Measurements from ENCODE around the gene OR5B2. TPM values are rescaled to one million over a fixed set of nuclear protein-coding genes. Genes with fewer than 3 reads are reported as not detected.
A peak's percentile ranks its signal among the peaks of the same experiment; 100 is the strongest.
"Not testable (repeated sequence)": the region's sequence is repeated elsewhere in the genome, so short reads cannot be mapped to it uniquely, and the experiment has no call there.

OR5B2 gene
- not detected in 2 replicates for total RNA-seq (2014; rRNA removed; shearing (Covaris generic); ENCODE audit: low replicate concordance)

DNA sequence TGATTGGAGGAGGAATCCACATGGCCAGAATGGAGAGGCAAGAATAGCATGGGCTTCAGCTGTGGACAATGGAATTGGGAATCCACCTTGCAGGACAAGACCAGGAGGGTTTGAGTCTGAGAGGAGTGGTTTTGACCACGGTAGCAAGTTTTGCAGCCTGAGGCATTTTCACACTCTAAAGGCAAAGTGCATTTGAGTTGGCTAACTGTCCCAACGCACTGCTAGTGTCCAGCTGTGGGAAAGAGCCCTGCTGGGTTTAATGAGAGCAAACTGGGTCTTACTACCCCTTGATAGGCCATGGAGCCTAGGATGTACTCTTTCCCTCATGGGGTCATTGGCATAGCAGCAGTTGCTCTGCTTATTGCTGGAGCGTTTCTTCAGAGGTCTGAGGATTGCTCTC, at the start of gene OR5B2:
Gene OR5B2, minus strand, starts transcription at position 101 of the 400 bp plus-strand sequence. CDS start 4,860 bp downstream, outside the sequence.
- no peak for DNase-seq
- Histone ChIP-seq H3K9me3 (no peaks in the 10 kb centered on the region), H3K27me3 (no peaks in the 10 kb centered on the region)

DNA sequence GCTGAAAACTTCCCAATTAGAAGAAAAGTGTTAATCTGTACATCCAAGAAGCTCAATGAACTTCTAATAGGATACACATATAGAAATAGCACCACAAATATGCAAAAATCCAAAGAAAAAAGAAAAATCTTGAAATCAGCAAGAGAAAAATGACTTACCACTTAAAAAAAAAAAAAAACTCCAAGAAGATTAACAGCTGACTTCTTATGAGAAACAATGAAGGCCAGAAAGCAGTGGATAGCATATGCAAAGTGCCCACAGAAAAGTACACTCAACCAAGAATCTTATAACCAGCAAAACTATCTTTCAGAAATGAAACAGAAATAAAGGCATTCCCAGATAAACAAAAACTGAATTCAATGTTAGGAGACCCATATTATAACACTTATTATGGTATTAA, 44.0 kb upstream of the OR5B2 start:
- Histone ChIP-seq H3K9me3 (peaks cover 6% of the 10 kb centered on the region; the same call in 1 of the 2 replicates), H3K27me3 (no peaks in the 10 kb centered on the region), H3K36me3 (no peaks in the 10 kb centered on the region), H3K4me3 (no peak overlapping the region)
- no peak for DNase-seq

More for the DNA sequence above, at the start of gene OR5B2:
- Histone ChIP-seq H3K4me3 (no peak within 1 kb of the TSS), H3K36me3 (no peaks in the 10 kb centered on the region)

DNA sequence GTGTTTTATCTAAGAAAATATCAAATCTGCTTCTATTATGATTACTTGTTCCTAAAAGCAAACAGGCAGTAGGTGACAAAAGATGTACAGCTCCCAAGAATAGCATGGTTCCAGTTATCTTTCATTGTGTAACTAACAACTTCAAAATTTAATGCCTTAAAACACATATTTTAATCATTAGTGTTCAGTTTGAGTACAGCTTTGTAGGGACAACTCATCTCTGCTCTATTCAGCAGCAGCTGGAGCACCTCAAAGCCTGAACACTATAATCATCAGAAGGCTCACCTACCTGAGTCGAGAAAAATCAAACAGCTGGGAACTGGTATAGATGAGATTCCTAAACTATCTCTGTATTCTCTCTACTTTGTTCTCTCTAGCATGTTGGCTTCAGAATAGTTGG, 38.4 kb upstream of the OR5B2 start:
- H3K36me3 ChIP-seq, result no peaks in the 10 kb centered on the region

DNA sequence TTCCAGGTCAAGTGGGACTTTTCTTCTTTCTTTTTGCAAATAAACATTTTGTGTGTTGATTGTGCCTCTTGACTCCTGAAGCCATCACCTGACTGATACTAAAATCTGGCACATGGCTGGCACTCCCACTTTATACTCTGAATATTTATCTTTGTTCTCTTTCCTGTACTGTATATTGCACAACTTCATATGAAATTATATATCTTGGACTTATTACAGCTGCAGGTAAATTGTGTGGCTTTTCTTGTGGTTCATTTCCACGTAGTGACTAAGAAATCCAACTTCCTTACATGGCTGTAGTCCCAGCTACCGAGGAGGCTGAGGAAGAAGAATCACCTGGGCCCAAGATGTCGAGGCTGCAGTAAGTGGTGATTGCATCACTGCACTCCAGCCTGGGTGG, 37.8 kb upstream of the OR5B2 start:
- Histone ChIP-seq H3K36me3 (no peaks in the 10 kb centered on the region), H3K27me3 (no peaks in the 10 kb centered on the region), H3K9me3 (no peaks in the 10 kb centered on the region), H3K4me3 (no peak overlapping the region)
- DNase-seq, result no peak

More for the DNA sequence above, 38.4 kb upstream of the OR5B2 start:
- H3K4me3 ChIP-seq, result no peak overlapping the region
- DNase-seq, result no peak
- H3K27me3 ChIP-seq, result no peaks in the 10 kb centered on the region
- H3K9me3 ChIP-seq, result no peaks in the 10 kb centered on the region

DNA sequence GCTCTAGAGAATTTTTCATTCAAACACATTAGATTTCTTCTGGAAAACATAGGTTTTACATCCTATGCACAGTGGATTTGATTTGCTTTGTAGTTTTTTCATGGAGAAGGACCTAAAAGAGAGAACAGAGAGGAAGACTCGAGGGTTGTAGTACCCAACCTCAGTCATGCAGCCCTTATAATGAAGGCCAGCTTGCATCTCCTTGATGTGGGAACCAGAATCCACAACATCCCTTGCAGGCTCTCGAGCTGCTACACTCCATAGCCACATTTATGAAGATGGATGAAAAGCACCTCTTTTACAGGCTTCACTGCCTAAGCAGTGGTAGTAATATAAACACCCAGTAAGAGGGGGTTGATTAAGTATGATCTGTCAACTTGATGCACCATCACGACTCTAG, 23.7 kb upstream of the OR5B2 start:
- no peak overlapping the region for H3K4me3 ChIP-seq
- no peak for DNase-seq
- H3K9me3 ChIP-seq, result 0 out of 2 replicates have a peak, but pooled peaks cover 3% of the 10 kb centered on the region
- H3K36me3 ChIP-seq, result no peaks in the 10 kb centered on the region
- no peaks in the 10 kb centered on the region for H3K27me3 ChIP-seq

DNA sequence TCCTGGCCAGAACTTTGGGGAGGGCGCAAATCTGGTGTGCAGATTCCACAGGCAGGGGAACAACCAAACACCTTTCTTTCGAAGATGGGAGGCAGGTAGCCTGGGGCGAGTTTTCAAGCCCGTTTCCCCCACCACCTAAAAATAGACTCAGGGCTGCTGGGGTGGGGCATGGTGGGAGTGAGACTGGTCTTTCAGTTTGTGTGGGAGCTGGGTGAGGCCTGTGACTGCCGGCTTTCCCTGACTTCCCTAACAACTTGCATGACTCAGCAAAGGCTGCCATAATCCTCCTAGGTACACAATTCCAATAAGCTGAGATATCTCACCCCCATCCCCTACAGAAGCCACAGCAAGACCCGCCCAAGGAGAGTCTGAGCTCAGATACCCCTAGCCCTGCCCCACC, 18.4 kb upstream of the OR5B2 start:
- no peaks in the 10 kb centered on the region for H3K27me3 ChIP-seq
- no peak overlapping the region for H3K4me3 ChIP-seq
- H3K36me3 ChIP-seq, result no peaks in the 10 kb centered on the region
- DNase-seq, result no peak
- H3K9me3 ChIP-seq, result 0 out of 2 replicates have a peak, but pooled peaks cover 3% of the 10 kb centered on the region

DNA sequence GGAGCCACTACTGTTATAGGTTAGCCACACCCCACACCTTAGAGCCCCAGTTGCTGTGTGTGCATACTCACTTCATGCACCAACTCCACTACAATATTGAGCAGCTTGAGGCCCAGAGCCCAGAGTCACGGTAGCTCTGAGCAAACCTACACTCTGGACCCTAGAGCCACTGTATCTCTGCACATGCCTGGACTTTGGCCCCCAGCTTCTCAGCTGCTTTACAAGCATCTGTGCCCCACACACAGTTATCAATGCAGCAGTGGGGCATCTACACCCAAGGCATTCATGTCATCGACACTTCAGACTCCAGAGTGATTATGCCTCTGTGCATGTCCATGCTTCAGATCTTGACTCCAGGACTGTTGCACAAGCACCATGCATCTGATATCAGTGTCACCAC, 16.4 kb upstream of the OR5B2 start:
- H3K27me3 ChIP-seq, result no peaks in the 10 kb centered on the region
- H3K36me3 ChIP-seq, result no peaks in the 10 kb centered on the region
- no peak overlapping the region for H3K4me3 ChIP-seq
- DNase-seq, result no peak
- 0 out of 2 replicates have a peak, but pooled peaks cover 3% of the 10 kb centered on the region for H3K9me3 ChIP-seq

DNA sequence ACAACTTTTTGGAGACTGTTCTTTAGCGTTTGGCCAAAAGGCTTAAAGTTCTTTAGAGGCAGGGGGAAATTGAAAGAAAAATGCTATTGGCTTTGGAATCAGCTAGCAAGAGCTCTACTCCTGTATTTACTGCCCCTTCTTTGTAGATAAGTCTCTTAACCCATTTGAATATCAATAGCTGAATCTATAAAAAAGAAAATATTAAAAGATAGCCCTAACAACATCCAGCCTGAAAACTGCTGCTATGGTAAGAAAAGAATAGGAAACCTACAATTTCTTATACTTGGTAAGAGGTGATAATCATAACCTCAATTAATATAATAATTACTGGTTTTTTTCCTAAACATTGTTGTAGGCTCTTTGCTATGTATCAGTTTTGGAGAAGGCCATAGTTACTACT, 14.2 kb upstream of the OR5B2 start, which contains the start of gene OR5B12:
Gene OR5B12, minus strand, starts transcription at position 101 of the 400 bp plus-strand sequence. CDS start 2,085 bp downstream, outside the sequence.
- Histone ChIP-seq H3K36me3 (no peaks in the 10 kb centered on the region), H3K4me3 (no peak within 1 kb of the TSS), H3K9me3 (no peaks in the 10 kb centered on the region), H3K27me3 (no peaks in the 10 kb centered on the region)
- no peak for DNase-seq

DNA sequence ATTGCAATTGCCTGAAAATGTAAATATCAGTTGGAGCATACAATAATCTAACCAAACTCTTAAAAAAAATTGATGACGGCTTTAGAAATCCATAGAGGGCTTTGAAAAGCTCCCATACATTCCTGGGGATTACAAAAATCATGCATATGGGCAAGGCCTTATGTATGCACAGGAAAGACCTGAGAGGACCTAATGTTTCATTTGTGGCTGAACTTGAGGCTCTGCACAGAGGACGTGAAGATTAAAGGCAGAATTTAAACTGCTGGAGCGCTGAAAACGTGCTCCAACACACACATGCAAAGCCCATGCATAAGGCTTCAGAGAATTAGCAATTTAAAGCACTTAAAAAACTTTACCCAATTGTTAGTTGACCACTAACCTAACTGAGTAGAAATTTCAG, 10.6 kb upstream of the OR5B2 start:
- no peaks in the 10 kb centered on the region for H3K27me3 ChIP-seq
- no peak overlapping the region for H3K4me3 ChIP-seq
- H3K36me3 ChIP-seq, result no peaks in the 10 kb centered on the region
- H3K9me3 ChIP-seq, result peaks cover 3% of the 10 kb centered on the region; the same call in 1 of the 2 replicates
- no peak for DNase-seq

DNA sequence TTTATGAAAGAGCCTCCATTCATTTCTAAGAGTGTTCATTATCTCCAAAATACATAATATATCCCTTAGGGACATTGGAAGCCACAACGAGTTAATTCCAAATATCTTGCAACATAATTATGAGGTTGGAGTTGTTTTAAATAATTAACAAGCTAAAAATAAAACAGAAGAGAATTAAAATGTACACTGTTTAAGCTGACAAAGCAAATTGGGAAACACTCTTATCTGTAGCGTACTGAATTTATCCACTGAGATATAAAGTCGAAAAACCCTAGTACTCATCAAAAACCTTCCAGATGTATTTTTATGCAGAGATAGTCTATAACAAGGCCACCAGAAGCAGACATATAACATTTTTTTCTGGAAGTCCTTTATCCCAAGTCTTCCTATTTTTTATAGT, 6.3 kb upstream of the OR5B2 start:
- H3K36me3 ChIP-seq, result no peaks in the 10 kb centered on the region
- H3K4me3 ChIP-seq, result no peak overlapping the region
- DNase-seq, result no peak
- peaks cover 3% of the 10 kb centered on the region; the same call in 1 of the 2 replicates for H3K9me3 ChIP-seq
- H3K27me3 ChIP-seq, result no peaks in the 10 kb centered on the region

DNA sequence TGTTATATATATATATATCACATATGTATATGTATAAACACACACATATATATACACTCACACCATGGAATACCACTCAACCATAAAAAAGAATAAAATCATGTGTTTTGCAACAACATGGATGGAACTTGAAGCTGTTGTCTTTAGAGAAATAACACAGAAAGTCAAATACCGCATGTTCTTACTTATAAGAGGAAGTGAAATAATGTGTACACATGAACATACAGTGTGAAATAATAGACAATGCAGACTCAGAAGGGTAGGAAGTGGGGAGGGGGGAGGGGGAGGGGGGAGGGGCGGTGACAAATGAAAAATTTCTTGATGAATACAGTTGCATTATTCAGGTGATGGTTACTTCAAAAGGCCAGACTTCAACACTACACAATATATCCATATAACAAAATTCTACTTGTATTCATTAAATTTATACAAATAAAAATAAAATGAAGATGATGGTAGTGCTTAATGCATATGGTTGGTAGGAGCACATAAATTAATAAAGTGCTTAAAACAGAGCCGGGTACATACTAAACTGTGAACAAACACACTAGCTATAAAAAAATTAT, 5.8 kb upstream of the OR5B2 start:
- Histone ChIP-seq H3K27me3 (no peaks in the 10 kb centered on the region), H3K9me3 (peaks cover 3% of the 10 kb centered on the region; the same call in 1 of the 2 replicates), H3K4me3 (no peak overlapping the region), H3K36me3 (no peaks in the 10 kb centered on the region)
- no peak for DNase-seq

DNA sequence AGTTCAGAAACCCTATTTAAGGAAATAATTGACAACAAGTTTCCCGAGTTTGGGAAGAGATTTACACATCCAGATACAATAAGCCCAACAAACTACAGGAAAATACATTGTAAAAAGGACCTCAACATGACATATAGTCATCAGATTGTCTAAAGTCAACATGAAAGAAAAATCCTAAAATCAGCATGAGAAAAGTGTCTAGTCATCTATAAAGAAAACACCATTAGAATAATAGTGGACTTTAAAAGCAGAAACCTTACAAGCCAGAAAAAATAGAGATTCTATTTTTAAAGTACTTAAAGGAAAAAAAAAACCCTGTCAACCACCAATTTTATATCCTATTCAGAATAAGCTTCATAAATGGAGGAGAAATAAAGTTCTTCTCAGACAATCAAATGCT, 1.4 kb upstream of the OR5B2 start:
- Histone ChIP-seq H3K4me3 (no peak overlapping the region), H3K27me3 (no peaks in the 10 kb centered on the region), H3K9me3 (no peaks in the 10 kb centered on the region), H3K36me3 (no peaks in the 10 kb centered on the region)
- DNase-seq, result no peak

DNA sequence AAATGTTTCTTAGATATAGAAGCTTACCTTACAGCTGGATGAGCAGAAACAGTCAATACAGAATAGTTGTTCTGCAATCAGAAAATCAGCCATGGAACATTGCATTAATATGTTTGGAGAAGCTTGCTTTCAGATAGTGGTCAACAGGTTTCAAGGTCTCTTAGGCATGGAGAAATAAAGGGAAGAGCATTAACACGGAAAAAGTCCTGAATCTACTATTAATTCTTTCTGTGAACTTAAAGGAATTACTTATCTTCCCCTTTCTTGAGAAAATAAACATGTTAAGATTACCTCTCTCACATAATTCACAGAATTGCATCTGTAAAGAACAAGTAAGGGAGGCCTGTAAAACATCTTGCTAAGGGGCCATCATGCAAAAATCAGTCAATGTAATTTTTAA, 21.1 kb downstream of the OR5B2 start, which contains the start of gene OR5B3:
Gene OR5B3, minus strand, starts transcription at position 101 of the 400 bp plus-strand sequence. CDS start 3,465 bp downstream, outside the sequence.
- DNase-seq, result no peak
- Histone ChIP-seq H3K4me3 (no peak within 1 kb of the TSS), H3K27me3 (no peaks in the 10 kb centered on the region), H3K36me3 (no peaks in the 10 kb centered on the region), H3K9me3 (no peaks in the 10 kb centered on the region)

DNA sequence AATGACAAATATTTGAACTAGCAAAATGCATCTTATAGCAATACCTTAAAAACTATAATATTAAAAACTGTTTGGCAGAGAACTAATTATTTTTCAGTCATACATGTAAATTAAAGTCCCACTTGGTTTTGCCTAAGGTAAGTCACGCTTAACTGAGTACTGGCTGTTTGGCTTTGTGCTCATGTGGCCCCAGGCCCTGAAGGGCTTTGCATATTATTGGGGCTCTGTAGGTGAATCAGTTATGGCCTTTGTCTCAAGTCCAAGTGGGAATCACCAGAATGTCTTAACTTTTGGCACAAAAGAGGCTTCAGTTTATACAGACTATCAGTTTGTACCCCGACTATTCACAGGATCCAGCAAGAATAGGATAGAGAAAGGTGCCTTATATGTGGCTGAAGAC, 28.3 kb downstream of the OR5B2 start:
- H3K36me3 ChIP-seq, H3K4me3 ChIP-seq, H3K9me3 ChIP-seq, DNase-seq, H3K27me3 ChIP-seq: not testable (repeated sequence)

DNA sequence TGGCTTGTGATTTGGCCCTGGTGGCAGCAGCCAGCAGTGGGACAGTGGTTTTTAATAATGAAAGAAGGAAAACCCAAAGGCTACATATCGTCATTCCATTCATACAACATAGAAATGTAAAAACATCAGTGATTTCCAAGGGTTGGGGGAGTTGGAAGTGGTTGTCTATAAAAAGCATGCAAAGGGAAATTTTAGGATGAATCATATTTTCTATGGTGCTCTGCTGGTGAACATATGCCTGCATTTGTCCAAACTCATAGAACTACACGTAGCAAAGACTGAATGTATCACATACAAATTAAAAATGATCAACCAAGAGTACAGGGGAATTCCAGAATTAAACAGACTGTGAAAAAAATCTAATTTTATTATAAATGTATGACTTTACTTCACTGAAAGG, 32.3 kb downstream of the OR5B2 start:
- DNase-seq, result no peak
- H3K9me3 ChIP-seq, result peaks cover 3% of the 10 kb centered on the region
- no peak overlapping the region for H3K4me3 ChIP-seq
- H3K36me3 ChIP-seq, result no peaks in the 10 kb centered on the region
- no peaks in the 10 kb centered on the region for H3K27me3 ChIP-seq

DNA sequence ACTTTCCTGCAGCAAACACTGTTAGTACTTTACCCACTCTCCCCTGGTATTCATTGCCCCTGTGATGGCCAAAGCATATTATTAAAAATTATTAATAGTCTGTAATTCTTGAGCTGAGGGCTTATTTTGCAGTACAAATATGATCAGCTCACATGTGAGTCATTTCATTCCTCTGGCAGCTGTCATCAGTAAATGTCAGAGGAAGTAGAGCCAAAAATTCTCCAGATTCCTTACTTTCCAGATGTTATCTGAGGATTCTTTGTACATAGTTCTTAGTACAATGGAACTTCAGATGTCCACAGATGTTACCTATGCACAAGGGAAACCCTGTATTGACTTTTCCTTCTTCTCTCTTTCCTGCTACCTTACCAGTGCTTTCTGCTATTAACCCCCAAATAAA, 33.7 kb downstream of the OR5B2 start:
- peak; percentile 16 for DNase-seq
- no peak overlapping the region for H3K4me3 ChIP-seq

DNA sequence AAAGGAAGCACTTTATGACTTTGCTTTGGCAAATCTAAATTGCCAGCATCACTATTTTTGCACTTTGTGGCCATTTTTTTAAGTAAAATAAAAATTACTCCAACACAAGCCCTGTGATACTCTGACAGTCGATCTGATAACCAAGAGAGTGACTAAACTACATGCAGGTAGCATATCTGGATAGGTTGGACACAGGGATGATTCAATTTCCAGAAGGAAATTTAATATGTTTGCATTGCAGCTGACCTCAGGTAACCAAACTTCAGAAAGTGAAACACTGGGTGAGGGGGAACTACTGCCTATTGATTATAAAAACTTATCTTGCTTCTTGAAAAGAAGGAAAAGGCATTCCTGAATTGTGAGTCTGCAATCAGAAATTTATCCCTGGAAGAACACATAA, 35.2 kb downstream of the OR5B2 start:
- Histone ChIP-seq H3K27me3 (no peaks in the 10 kb centered on the region), H3K36me3 (no peaks in the 10 kb centered on the region), H3K9me3 (peaks cover 3% of the 10 kb centered on the region), H3K4me3 (no peak overlapping the region)
- no peak for DNase-seq

More for the DNA sequence above, 33.7 kb downstream of the OR5B2 start:
- H3K27me3 ChIP-seq, result no peaks in the 10 kb centered on the region
- no peaks in the 10 kb centered on the region for H3K36me3 ChIP-seq
- H3K9me3 ChIP-seq, result peaks cover 3% of the 10 kb centered on the region

DNA sequence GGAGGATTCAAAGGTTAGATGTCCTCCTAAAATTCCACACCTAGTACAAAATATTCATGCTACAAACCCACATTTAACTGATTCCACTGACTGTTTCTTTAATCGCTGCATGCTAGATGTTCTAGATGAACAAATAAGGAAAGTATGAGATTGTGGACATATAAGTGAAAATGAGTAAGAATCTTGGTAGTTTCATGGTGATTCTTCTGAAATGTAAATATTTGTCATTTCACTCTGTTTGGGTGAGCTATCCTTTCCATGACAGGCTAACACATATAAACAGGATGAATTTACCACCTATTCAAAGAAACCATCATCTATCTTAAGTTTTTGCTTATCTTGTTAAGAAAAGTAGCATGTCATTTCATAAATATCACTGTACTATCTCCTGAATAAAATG, 36.0 kb downstream of the OR5B2 start:
- no peak for DNase-seq
- Histone ChIP-seq H3K9me3 (peaks cover 3% of the 10 kb centered on the region), H3K36me3 (no peaks in the 10 kb centered on the region), H3K4me3 (no peak overlapping the region), H3K27me3 (no peaks in the 10 kb centered on the region)

Data from MG63 (cell line).